H1 (cell line): ENCODE measurements around the gene CIAO2B. TPM values are rescaled to one million over a fixed set of nuclear protein-coding genes. Genes with fewer than 3 reads are reported as not detected.

Source experiments
- CEBPB ChIP-seq: IDR thresholded peaks from 2 replicates; pipeline ENCODE4 v1.6.1; 2012; ENCODE audit warnings: low read depth, low read length
- CHD1 ChIP-seq: IDR thresholded peaks from 2 replicates; pipeline ENCODE4 v1.6.1; 2012; ENCODE audit warnings: low read depth, low read length, improper control_type of control experiment
- CHD7 ChIP-seq: fragments of 300-600 bp; sonication (generic); IDR thresholded peaks from 2 replicates; pipeline ENCODE4 v1.7.1; 2012; ENCODE audit warnings: low read length, moderate library complexity, mild to moderate bottlenecking, inconsistent platforms; ENCODE audit not compliant: insufficient replicate concordance
- EP300 ChIP-seq, 2 experiments: IDR thresholded peaks; 1 replicate in 1 of 2; 2 replicates in 1 of 2; pipeline ENCODE4 v1.6.1; 2011 to 2012; ENCODE audit warnings: low read depth in 2 of 2, low read length in 2 of 2, mild to moderate bottlenecking in 2 of 2, borderline replicate concordance in 1 of 2, inconsistent platforms in 1 of 2, moderate library complexity in 1 of 2
- FOSL1 ChIP-seq: IDR thresholded peaks from 2 replicates; pipeline ENCODE4 v1.6.1; 2011; ENCODE audit warnings: mild to moderate bottlenecking, low read depth, low read length, moderate library complexity; ENCODE audit not compliant: insufficient read depth
- KDM1A ChIP-seq: fragments of 200-600, 300-600 bp; sonication (generic); IDR thresholded peaks from 2 replicates; pipeline ENCODE4 v1.7.1; 2016; ENCODE audit warnings: mild to moderate bottlenecking, low read length, borderline replicate concordance
- POLR2AphosphoS5 ChIP-seq: IDR thresholded peaks from 2 replicates; pipeline ENCODE4 v1.6.1; 2011; ENCODE audit warnings: low read depth, low read length
- RXRA ChIP-seq: IDR thresholded peaks from 2 replicates; pipeline ENCODE4 v1.6.1; 2011; ENCODE audit warnings: low read depth, mild to moderate bottlenecking, low read length, moderate library complexity; ENCODE audit not compliant: insufficient read depth
- SIRT6 ChIP-seq: IDR thresholded peaks from one replicate; pipeline ENCODE4 v1.7.1; 2012; ENCODE audit warnings: low read length, inconsistent platforms
- SIX5 ChIP-seq: IDR thresholded peaks from 2 replicates; pipeline ENCODE4 v1.6.1; 2011; ENCODE audit warnings: mild to moderate bottlenecking, low read depth, low read length
- TAF7 ChIP-seq: optimal IDR thresholded peaks from 2 replicates; pipeline ENCODE3; 2011; ENCODE audit warnings: low read depth, mild to moderate bottlenecking, inconsistent platforms, low read length, moderate library complexity, borderline replicate concordance
- polyA plus RNA-seq, 7 experiments: library from polyadenylated mRNA; depleted of rRNA in 3 of 7; stranded (reverse) in 5 of 7; unstranded in 2 of 7; fragments of >200 nt in 5 of 7; fragments of 200-250 nt in 2 of 7; gene quantifications; 1 replicate in 5 of 7; 2 replicates in 1 of 7; 4 replicates in 1 of 7; pipeline versions ENCODE4 v1.2.1 to v1.2.3, GENCODE V29; 2011 to 2013; ENCODE audit warnings: missing spikeins in 2 of 7, mixed read lengths in 2 of 7
- total RNA-seq: library from RNA; stranded (reverse); fragmentation: NEBNext Ultra II Directional; extraction: Animal tissue kit (Norgen Biotek cat#: 25700); gene quantifications from 2 replicates; pipeline ENCODE4 v1.2.1, GENCODE V29; 2021

Gene CIAO2B
- total and polyA plus RNA-seq, 2 of the 8 experiments (the other 6 are each of a cell fraction or from before 2014, with no cell fraction given): 65.6 to 248 TPM

GRCh38 chr16:66934138-66934838 is at the start of gene CIAO2B (continued):
- no peak for TF ChIP-seq EP300 (IDR thresholded peaks at IDR 0.05; ENCODE audit: borderline replicate concordance in 1 of 2, low read depth in 2 of 2, low read length in 2 of 2)
- no peak for TF ChIP-seq TAF7
- TF ChIP-seq POLR2AphosphoS5: no peak
- no peak for TF ChIP-seq RXRA
- TF ChIP-seq CHD1: no peak
- no peak for TF ChIP-seq SIX5
- TF ChIP-seq KDM1A: no peak
- TF ChIP-seq CHD7: no peak
- no peak for TF ChIP-seq SIRT6
- no peak for TF ChIP-seq CEBPB
- no peak for TF ChIP-seq FOSL1
